ENCODE data around the gene CIT. TPM values are rescaled to one million over a fixed set of nuclear protein-coding genes. Genes with fewer than 3 reads are reported as not detected.

Gene CIT
- total RNA-seq, 4 donors from 2014 or later = 6.1 to 20.3 (median 10.0) TPM

- peaks cover under 1% of the 10 kb centered on the region for H3K36me3 ChIP-seq
- 76% methylated on average over 7 of the region's 7 CpGs for WGBS
- no peak for TF ChIP-seq CTCF (IDR thresholded peaks at IDR 0.05)
- TF ChIP-seq EP300 (IDR thresholded peaks at IDR 0.05) = no peak
- no peak for TF ChIP-seq POLR2AphosphoS5 (IDR thresholded peaks at IDR 0.05)
- TF ChIP-seq POLR2A (IDR thresholded peaks at IDR 0.05) = no peak
- no peaks in the 10 kb centered on the region for H3K27me3 ChIP-seq
- peaks cover under 1% of the 10 kb centered on the region for H3K4me1 ChIP-seq
- H3K4me3 ChIP-seq = no peak overlapping the region
- DNase-seq (ENCODE audit: low spot score in 2 of 2) = no peak
- no peaks in the 10 kb centered on the region for H3K9me3 ChIP-seq
- H3K27ac ChIP-seq = no peak overlapping the region
These were observed 171.9 kb downstream of the CIT start for GRCh38 chr12:119705182-119705581.

- Histone ChIP-seq H3K4me1 (no peaks in the 10 kb centered on the region), H3K36me3 (no peaks in the 10 kb centered on the region), H3K9me3 (no peaks in the 10 kb centered on the region), H3K4me3 (no peak overlapping the region), H3K27ac (no peak overlapping the region), H3K27me3 (no peaks in the 10 kb centered on the region)
- 76% methylated on average over 15 of the region's 16 CpGs for WGBS
- TF ChIP-seq EP300 (IDR thresholded peaks at IDR 0.05) = no peak
- TF ChIP-seq POLR2A (IDR thresholded peaks at IDR 0.05) = no peak
- TF ChIP-seq CTCF (IDR thresholded peaks at IDR 0.05) = no peak
- TF ChIP-seq POLR2AphosphoS5 (IDR thresholded peaks at IDR 0.05) = no peak
- DNase-seq (ENCODE audit: low spot score in 2 of 2) = no peak
These were observed 172.9 kb downstream of the CIT start for GRCh38 chr12:119704065-119704747.

- no peak for DNase-seq (ENCODE audit: low spot score in 2 of 2)
- Histone ChIP-seq H3K9me3 (no peaks in the 10 kb centered on the region), H3K27ac (no peak overlapping the region), H3K4me1 (no peaks in the 10 kb centered on the region), H3K27me3 (no peaks in the 10 kb centered on the region), H3K36me3 (no peaks in the 10 kb centered on the region), H3K4me3 (no peak overlapping the region)
- 86% methylated on average over 6 of the region's 6 CpGs for WGBS
- TF ChIP-seq POLR2AphosphoS5 (IDR thresholded peaks at IDR 0.05) = no peak
- TF ChIP-seq POLR2A (IDR thresholded peaks at IDR 0.05) = no peak
- no peak for TF ChIP-seq CTCF (IDR thresholded peaks at IDR 0.05)
- TF ChIP-seq EP300 (IDR thresholded peaks at IDR 0.05) = no peak
These were observed 177.0 kb downstream of the CIT start for GRCh38 chr12:119700078-119700477.

GRCh38 chr12:119699199-119699760 is 177.8 kb downstream of the CIT start:
- no peaks in the 10 kb centered on the region for H3K36me3 ChIP-seq
- H3K4me3 ChIP-seq = no peak overlapping the region
- no peaks in the 10 kb centered on the region for H3K27me3 ChIP-seq
- peaks cover 3% of the 10 kb centered on the region for H3K4me1 ChIP-seq
- 92% methylated on average over 10 of the region's 11 CpGs for WGBS
- no peak for TF ChIP-seq EP300 (IDR thresholded peaks at IDR 0.05)
- TF ChIP-seq POLR2AphosphoS5 (IDR thresholded peaks at IDR 0.05) = no peak
- TF ChIP-seq POLR2A (IDR thresholded peaks at IDR 0.05) = no peak
- TF ChIP-seq CTCF (IDR thresholded peaks at IDR 0.05) = no peak
- DNase-seq (ENCODE audit: low spot score in 2 of 2) = no peak
- H3K9me3 ChIP-seq = no peaks in the 10 kb centered on the region
- H3K27ac ChIP-seq = no peak overlapping the region

- DNase-seq (ENCODE audit: low spot score in 2 of 2) = no peak
- Histone ChIP-seq H3K9me3 (no peaks in the 10 kb centered on the region), H3K4me1 (peaks cover 20% of the 10 kb centered on the region), H3K27me3 (no peaks in the 10 kb centered on the region), H3K4me3 (no peak overlapping the region), H3K36me3 (no peaks in the 10 kb centered on the region), H3K27ac (no peak overlapping the region)
- TF ChIP-seq EP300 (IDR thresholded peaks at IDR 0.05) = no peak
- TF ChIP-seq POLR2AphosphoS5 (IDR thresholded peaks at IDR 0.05) = no peak
- no peak for TF ChIP-seq CTCF (IDR thresholded peaks at IDR 0.05)
- TF ChIP-seq POLR2A (IDR thresholded peaks at IDR 0.05) = no peak
- 89% methylated on average over 5 of the region's 5 CpGs for WGBS
These were observed 180.2 kb downstream of the CIT start for GRCh38 chr12:119696943-119697342.

Measured in suprapubic skin (tissue), 4 donors.